ENCODE measurements around the gene HLX.

Gene HLX

DNA sequence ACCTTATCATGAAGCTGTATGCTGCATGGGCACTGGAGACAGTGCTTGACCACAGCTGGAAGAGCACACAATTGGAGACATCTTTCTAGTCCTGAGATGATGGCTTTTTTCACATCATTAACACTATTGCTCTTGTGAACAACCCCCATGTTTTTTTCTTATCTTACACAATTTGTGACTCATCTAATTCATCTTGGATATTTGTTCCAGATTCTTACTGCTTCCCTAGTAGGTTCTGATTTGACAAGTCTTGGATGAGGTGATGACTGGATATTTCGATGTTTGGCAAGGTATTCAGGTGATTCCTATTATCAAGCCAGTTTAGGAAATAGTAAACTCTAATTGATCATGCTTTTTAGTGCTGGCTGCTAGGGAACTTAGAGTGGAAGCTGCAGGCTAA is 23.7 kb downstream of the HLX start:
- DNase-seq: no peak

- DNase-seq: no peak
These were observed 25.6 kb downstream of the HLX start for GRCh38 chr1:220904876-220905275.

DNA sequence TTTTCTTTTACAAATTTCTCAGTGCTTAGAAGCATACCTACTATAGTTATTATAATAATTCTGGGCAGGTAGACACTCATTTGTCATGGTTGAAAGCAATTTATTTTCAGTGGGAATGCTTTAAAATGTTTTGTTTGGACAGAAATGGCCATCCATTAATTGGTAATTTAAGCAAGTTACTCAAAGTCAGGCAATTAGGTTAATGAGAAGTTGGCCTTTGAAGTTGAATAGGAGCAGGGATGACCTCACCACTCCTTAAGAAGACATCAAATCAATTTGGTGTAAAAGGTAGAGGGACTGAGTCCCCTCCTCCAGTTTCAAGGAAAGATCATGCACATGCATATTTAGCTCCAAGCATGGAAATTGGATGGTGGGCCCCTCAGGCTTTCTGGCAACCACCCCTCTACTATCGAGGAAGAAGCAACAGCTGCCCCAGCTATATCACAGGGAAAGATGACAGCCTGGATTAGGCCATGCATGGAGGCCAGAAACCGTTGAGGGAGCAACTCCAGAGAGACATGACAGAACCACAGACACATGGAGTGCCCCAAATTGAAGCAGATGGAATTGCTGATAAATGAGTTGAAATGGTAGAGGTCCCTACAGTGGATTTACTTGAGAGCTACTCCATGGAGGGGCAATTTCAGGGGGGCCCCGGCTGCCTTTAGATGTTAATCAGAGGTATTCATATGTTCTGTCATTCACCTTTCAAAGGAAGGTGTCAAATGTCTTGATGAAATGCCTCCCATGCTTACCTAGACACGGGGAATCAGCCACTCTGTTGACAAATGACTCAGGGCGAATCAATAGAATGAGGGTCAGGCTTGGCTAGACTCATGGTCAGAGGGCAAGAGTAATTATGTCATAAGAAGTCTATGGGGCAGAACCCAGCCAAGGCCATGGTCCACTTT is 26.7 kb downstream of the HLX start:
- DNase-seq: no peak

DNA sequence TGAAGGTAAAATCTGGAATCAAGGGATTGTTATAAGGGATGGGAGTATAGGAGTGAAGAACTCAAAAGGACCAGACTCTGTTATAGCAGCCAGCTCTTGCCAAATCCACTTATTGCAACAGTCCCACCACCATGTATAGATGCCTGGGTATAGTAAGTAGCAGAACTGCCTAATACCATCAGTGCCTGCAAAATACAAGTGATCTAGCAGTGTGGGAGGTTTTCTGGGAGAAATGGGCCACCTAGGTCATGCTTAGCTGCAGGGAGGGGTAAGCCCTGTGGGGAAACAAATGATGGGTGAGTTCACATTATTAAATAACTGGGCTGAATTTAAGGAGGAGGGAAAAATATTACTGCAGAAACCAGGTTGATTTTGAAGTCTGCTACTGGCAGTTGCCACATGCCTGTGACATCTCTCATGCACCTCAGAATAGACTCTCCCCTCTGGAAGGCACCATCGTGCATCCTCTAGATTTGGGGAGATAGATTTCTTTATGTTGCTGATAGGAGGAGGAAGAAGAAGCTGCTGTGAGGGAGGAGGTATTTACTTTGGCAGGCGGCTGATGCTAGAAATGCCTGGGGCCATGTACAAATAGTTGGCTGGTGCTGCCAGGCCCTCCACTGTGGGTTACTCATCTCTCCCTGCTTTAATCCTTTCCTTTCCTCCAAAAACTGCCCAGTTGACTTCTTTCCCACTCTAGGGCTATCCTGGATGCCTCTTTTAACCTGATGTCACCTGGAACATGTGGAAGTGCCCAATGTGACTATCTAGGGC is 27.5 kb downstream of the HLX start:
- DNase-seq: no peak

- no peak for DNase-seq
These were observed 29.5 kb downstream of the HLX start for GRCh38 chr1:220908757-220909156.

- DNase-seq: no peak
These were observed 30.8 kb downstream of the HLX start for GRCh38 chr1:220910021-220910420.

DNA sequence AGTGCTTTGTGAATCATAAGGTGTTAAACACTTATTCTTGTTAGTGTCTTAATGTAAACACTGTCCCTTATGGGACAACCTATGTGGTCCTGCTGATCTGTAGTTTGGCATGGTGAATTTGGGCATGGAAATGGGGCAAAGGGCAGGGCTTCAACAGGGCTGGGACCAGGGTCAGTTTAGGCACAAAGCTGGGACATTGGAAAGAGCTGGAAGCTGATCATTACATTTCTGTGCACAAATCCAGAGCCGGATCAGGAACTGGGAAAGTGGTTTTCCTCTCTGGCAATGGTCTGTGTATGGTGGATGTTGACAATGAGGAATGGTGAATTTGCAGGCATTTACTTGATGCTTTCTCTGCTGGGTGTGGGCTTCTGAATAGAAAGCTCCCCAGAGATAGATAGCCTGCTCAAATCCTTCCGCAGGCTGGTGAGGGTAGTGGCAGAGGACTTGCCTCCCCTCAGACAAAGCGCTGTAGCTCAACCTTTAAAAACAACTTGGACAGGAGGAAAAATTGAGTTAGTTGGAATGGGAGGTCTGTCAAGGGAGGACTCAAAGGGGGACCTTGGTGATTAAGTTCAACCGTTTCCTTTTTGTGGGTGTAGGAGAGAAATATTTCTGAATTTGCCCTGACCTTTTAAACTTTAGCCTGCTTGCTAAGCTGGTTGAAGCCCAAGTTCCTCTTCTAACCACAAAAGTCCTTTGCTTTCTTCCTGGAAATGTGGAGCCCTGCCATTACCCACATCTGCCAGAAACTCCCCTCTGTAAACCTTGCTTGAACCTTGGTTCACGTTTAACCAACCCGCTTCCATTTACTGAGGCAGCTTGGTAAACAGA is 35.3 kb downstream of the HLX start:
- no peak for DNase-seq

DNA sequence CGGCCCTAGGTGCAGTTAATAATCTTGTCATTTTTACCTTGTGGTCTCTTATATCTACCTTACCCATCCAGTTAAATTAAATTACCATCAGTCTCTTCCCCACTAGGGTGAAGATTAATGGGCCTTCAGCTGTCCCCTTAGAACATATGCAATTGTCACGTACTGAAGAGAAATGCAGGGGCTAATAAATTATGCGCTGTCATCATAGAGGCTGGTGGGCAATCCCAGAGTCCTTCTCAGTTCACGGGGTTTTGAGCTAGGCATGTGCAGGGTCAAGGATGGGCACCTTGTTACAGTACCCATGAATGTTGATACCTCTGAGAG is 35.8 kb downstream of the HLX start:
- no peak for DNase-seq

- no peak for DNase-seq
These were observed 36.7 kb downstream of the HLX start for GRCh38 chr1:220915954-220916353.

DNA sequence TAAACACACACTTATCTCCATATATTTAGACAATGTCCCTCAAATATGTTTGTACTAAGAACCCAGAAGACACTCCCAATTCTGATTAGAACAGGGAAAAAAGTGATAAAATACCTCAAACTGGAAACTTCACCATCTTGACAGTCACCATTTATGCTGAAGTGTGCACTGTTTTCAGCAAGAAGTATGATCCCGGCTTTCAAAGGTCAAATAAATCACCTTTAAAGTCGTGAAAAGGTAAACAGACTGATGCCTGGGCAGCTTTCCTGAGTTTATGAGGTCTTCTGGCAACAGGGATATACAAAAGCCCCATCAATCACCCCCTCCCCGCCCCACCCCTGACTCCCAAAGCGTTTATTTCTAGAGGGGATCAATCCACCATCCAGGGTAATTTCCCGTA is 37.9 kb downstream of the HLX start:
- no peak for DNase-seq

- DNase-seq: no peak
These were observed 38.4 kb downstream of the HLX start for GRCh38 chr1:220917535-220918209.

DNA sequence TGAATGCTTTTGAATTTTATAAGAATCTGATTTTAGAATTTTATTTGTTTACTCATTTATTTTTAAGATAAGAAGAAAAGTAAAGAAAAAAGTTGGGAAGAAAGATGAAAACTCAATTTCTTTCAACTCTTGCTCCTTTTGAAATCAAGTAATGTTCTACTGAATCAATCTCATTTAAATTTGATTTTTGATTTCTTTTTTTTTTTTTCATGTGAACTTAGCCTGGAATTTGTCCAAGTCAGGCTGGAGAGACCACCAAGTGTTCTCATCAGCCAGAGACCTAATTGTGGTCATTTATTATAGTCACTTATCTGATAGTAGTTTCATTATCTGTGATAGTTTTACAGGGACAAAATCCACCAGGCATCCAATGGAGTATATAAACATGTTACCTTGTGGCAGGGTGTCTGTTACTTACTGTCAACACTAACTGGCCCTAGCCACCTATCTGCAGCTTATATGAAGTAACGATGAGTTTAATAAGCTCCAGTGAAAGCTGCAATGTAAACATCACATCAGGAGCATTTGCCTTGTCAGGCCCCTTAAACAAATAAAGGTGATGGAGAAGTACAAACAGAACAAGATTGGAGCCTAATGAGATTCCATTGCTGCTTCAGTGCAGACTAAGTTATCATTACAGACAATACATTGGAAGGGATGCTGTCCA is 39.2 kb downstream of the HLX start:
- no peak for DNase-seq

GRCh38 chr1:220920967-220921366 is 41.7 kb downstream of the HLX start:
- no peak for DNase-seq

DNA sequence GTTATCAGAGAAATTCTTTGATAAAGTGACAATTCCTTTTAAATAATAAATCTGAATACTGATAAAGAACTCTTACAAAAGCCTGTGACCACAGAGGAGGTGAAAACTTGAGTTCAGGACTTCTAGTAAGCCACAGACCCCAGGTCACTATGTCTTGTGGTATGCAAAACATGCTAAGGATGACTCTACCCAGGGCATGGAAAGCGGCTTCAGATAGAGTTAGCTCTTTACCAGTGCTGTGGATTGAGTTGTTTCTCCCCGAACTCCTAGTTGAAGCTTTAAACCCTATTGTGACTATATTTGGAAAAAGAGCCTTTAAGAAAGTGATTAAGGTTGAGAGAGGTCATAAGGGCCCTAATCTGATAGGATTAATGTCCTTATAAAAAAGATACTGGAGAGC is 42.3 kb downstream of the HLX start:
- no peak for DNase-seq

DNA sequence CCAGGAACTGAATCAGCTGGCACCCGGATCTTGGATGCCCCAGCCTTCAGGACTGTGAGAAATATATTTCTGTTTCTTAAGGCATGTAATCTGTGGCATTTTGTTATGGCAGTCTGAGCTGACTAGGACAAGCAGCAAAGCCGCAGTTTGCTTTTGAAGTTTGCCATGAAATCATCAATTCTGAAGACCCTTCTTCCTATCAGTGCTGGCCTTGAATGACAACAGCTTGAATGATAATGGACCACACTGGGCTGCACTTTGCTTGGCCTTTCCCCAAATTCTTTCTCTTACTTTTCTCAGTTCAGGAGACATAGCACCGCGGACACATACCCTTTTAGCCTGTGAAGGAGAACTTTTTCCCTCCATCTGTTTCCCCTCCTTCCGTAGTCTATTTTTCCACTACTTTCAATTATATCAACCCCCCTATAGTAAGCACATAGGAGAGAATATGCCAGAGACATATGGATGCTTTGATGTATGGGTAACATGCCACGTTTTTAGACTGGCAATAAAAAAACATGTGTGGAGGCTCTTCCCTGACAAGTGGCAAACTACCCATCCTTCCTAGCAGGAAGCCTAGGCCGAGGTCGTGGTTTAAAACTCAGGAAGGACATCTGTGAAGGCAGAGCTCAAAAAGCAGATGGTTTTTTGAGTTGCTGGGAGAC is 42.9 kb downstream of the HLX start:
- DNase-seq: no peak

GRCh38 chr1:220922951-220923350 is 43.7 kb downstream of the HLX start:
- DNase-seq: no peak

- DNase-seq: no peak
These were observed 45.2 kb downstream of the HLX start for GRCh38 chr1:220924331-220924970.

DNA sequence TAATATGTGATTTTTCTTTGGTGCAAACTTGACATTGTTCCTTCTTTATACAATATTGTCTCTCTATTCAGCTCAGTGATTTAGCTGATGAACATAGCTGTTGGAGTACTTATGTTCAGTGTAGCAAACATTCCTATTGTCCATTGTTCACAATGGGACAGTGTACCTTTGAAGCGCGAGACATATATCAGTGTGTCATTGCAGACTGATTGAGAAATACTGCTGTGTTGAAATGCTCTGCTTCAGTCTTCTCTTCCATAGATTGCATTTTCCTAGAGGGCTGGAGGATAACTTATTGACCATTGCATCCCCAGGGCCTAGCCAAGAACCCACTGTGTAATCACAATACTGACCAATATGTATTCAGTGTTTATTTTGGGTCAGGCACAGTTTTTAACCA is 46.5 kb downstream of the HLX start:
- no peak for DNase-seq

- DNase-seq: no peak
These were observed 46.9 kb downstream of the HLX start for GRCh38 chr1:220926146-220926545.

DNA sequence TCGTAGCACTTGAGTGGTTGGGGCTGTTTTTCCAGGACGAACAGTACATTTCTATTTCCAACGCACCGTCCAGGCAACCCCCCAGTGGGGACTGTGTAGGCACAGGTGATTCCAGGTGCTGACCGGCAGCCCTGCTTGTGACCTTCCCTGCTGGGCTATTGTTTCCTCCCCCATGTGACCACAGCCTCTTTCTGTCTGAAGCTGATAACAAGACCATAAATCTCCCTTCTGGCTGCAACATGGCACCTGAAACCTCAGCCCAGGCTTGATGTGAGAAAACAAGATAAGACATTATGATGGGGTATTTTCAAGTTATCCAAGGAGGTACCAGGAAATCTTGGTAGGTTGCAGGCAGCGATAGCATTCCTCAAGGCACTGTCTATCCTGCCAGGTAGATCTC is 48.2 kb downstream of the HLX start:
- no peak for DNase-seq

DNA sequence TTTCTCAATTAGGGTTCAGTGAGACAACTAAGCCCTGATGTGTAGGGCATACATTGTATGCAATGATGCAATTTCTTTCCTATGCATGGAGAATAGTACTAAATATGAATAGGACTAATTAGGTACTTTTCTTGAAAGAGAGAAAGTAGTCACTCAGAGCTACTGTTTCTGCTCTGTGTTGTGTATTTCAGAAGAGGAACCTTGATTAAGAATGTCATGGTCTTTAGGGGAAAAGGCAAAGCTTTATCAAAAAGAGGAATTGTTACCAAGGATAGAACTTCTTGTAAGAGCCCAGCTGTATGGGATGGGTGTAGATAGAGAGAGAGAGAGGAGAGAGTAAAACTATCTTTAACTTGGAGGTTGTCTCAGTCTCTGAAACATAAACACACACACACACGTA is 49.1 kb downstream of the HLX start:
- DNase-seq: no peak

Measured in activated T-cell treated with anti-CD3 and anti-CD28 coated beads, Interleukin-2, amount 50 U/mL, for 1 hour (primary cell).